Stimulated activated CD8-positive, alpha-beta memory T cell treated with anti-CD3 and anti-CD28 coated beads, Interleukin-15, amount 100 ng/mL, for 48 hours (primary cell): Measurements from ENCODE around the gene LCN10.

Source experiments
- DNase-seq, 2 donors: peaks; one replicate each; pipeline ENCODE4 v3.0.0-alpha.2; 2020; ENCODE audit warnings: low read depth in 2 of 2

The LCN10 gene

GRCh38 chr9:136739509-136739908, 3.2 kb downstream of the LCN10 start:
- DNase-seq: no peak

- no peak for DNase-seq
These were observed 3.8 kb downstream of the LCN10 start for GRCh38 chr9:136738960-136739359.

GRCh38 chr9:136735812-136736480, 6.8 kb downstream of the LCN10 start:
- no peak for DNase-seq

- DNase-seq: no peak
These were observed 7.8 kb downstream of the LCN10 start for GRCh38 chr9:136734837-136735496.

- DNase-seq: no peak
These were observed 9.1 kb downstream of the LCN10 start for GRCh38 chr9:136733611-136734010.

- DNase-seq: no peak
These were observed 10.1 kb downstream of the LCN10 start for GRCh38 chr9:136732444-136733178.

GRCh38 chr9:136729926-136730325, 12.8 kb downstream of the LCN10 start:
- DNase-seq: no peak

GRCh38 chr9:136729144-136729543, 13.6 kb downstream of the LCN10 start:
- no peak for DNase-seq

- no peak for DNase-seq
These were observed 14.1 kb downstream of the LCN10 start for GRCh38 chr9:136728548-136729123.

GRCh38 chr9:136728080-136728547, 14.6 kb downstream of the LCN10 start:
- peak; percentile 84 for DNase-seq

- no peak for DNase-seq
These were observed 16.0 kb downstream of the LCN10 start for GRCh38 chr9:136726631-136727191.

- DNase-seq: no peak
These were observed 16.6 kb downstream of the LCN10 start for GRCh38 chr9:136726118-136726517.

GRCh38 chr9:136725612-136726011, 17.1 kb downstream of the LCN10 start:
- DNase-seq: no peak

GRCh38 chr9:136724772-136725171, 18.0 kb downstream of the LCN10 start:
- no peak for DNase-seq

GRCh38 chr9:136723989-136724388, 18.8 kb downstream of the LCN10 start:
- DNase-seq: no peak

- DNase-seq: no peak
These were observed 19.3 kb downstream of the LCN10 start for GRCh38 chr9:136723362-136723976.

GRCh38 chr9:136722969-136723356, 19.8 kb downstream of the LCN10 start:
- DNase-seq: no peak

GRCh38 chr9:136722093-136722968, 20.4 kb downstream of the LCN10 start:
- no peak for DNase-seq

- DNase-seq: no peak
These were observed 21.2 kb downstream of the LCN10 start for GRCh38 chr9:136721339-136722092.

- no peak for DNase-seq
These were observed 21.8 kb downstream of the LCN10 start for GRCh38 chr9:136720898-136721338.
